Pulmonary artery endothelial cell (primary cell): Measurements from ENCODE around the gene SAMD10. TPM values are rescaled to one million over a fixed set of nuclear protein-coding genes. Genes with fewer than 3 reads are reported as not detected.
"Not testable (repeated sequence)": the region's sequence is repeated elsewhere in the genome, so short reads cannot be mapped to it uniquely, and the experiment has no call there.

Experiments
- DNase-seq: peaks from one replicate; pipeline ENCODE4 v3.0.0-alpha.2; 2011; ENCODE audit warnings: low read depth, low spot score
- total RNA-seq: library from RNA; depleted of rRNA; stranded (reverse); fragments of >200 nt; gene quantifications from 2 replicates; pipeline ENCODE4 v1.2.3, GENCODE V29; 2014

SAMD10 gene
- total RNA-seq, 1 donor from 2014 or later, result 2.5 TPM

DNA sequence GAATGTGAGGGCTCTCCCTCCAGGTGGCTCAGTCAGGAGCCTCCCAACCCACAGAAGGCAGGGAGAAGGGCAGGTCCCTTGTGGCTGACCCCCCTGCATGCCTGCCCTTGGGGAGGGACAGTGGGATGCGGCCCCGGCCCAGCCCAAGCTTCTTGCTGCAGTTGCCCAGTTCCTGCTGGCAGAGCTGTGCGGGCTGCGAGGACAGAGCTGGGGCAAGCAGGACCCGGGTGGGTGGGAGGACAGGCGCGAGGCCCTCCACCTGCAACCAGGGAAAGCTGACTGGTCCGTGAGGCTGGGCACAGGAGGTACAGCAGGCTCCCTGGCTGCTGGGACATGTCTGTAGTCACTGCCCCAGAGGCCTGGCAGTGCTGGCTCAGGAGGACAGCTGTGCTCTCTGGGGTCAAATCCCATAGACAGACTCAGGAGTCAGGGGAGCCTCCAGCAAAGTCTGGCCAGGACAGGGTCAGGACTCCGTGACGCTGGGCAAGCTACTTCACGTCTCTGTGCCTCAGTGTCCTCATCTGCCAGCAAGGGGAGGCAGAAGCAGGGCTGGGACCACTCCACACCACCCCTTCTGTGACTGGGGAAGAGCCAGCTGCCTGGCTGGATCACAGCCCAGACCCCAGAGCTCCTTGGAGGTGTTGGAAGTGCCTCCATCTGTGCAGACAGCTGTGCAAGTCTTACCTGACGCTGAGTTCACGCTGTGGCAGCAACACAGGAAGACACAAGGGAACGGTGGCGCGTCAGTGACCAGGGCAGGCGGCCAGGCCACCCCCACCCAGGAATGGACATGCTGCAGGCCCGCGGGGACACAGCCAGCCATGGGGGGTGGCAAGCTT, 36.3 kb downstream of the SAMD10 start:
- no peak for DNase-seq

- no peak for DNase-seq
Observed at GRCh38 chr20:63942250-63942951, 37.0 kb downstream of the SAMD10 start.

GRCh38 chr20:63941282-63942081, 38.0 kb downstream of the SAMD10 start:
- no peak for DNase-seq

DNA sequence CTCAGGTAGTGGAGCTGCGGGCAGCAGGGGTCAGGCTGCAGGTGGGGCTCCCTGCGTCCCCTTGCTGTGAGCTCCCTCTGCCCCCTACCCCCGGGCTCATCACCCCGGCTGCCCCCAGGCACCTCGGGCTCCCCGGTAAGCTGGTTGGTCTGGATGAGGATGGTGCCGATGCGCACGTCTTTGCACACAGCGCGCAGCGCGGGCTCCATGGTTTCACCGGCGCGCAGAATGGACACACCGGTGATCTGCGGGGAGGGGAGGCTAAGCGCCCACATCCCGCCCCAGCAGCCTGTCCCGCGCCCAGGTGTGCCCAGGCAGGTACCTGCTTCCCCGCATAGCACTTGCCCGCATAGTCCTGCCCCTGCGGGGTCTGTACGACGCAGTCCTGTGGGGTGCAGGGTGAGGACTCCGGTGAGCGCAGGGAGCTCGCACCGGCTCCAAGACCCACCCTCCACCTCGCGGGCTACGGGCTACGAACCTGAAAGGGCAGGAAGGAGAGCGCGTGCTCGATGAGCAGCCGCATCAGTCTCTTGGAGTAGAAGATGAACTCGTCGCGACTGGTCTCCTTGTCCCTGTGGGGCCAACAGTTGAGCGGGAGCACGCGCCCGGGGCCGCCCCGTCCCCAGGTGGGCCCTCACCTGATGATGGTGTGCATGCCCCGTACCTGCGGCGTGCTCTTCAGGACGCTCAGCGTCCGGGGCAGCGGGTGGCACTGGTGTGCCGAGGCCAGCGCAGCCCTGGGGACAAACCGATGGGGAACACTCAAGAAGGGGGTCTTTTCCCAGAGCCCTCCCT, 38.8 kb downstream of the SAMD10 start:
- no peak for DNase-seq

DNA sequence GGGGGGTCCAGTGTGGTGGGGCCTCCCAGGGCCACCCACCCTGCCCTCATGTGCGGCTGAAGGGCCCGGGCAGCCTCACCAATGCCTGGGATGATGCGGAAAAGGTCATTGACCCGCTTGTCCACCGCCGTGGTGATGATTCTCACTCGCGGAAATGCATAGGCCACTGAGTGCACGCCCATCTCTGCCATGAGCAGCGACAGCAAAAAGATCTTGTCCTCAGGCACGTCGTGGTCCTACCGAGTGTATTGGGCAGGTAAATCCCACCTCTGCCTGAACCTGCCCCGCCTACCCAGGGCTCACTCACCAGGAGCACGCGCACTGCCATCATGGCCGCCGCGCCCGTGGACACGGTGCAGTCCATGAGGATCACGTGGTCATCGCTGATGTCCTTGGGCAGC, 39.4 kb downstream of the SAMD10 start:
- DNase-seq, result no peak

GRCh38 chr20:63939061-63939935, 40.1 kb downstream of the SAMD10 start:
- DNase-seq, result no peak

DNA sequence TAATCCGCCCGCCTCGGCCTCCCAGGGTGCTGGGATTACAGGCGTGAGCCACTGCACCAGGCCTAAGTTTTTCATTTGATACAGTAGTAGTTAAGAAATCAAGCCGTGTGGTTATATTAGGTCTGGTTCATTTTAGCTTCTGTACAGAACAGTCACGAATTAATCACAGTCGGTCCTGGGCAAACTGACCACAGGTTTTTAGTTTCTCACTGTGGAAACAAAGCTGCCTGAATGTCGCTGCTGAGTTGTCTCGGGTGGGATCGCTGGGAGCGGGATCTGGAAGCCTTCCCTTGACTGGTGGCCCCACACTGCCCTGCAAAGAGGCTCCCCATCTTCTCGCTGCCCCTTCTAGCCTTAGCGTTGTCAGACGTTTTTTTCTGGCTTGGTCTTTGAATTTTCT, 41.8 kb downstream of the SAMD10 start:
- DNase-seq, result no peak

- DNase-seq, result no peak
Observed at GRCh38 chr20:63935447-63935846, 44.0 kb downstream of the SAMD10 start.

DNA sequence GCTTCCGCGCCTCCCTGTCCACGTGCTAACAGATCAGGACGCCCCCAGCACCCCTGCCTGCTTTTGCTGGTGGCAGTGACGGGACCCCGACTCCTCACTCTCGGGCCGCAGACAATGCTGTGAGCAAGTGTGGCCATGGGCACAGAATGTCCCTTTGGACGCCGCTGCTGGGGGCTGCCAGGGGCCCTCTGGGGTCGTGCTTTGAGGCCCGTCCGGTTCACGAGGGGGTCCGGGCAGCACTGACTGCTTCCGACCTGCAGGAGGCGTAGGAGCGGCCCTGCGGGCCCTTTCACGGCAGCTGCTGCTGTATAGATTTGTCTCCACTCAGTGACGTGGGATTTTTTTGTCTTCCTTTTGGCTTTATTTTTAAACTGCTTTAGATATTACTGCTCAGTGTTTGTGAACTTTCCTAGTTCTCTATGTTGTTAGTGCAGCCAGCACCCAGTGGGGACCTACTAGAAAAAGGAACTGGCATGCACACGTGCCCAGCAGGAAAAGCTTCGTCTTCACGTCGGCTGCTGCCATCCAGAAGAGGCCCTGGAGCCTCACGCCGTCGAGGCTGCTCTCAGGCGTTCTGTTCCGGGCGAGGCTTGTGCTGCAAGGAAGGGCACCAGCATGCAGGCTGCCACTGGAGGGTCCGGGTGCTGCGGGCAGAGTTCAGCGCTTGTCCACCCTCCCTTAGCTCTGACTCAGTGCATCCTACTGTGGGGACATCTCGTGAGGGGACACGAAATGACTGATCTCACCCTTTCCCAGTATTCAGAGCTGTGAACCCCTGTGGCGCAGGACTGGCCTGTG, 45.0 kb downstream of the SAMD10 start:
- no peak for DNase-seq

DNA sequence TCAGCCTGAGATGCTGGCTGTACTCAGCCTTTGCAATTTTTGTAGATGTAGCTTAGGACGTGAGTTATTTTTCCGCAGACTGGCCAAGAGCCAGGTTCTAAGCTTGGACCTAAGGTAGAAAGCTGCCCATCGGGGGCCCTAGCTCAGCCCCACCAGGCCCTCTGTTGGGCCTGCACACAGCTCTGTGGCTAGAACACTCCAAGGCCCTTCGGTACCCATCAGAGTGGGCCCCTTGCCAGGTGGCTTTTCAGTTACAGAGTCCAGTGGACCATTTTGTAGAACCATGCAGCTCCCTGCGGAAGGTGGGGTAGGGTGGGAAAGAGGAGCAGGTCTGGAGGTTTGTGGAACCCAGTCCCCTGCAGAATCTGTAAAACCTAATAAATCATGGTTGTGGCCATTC, 45.8 kb downstream of the SAMD10 start:
- no peak for DNase-seq

DNA sequence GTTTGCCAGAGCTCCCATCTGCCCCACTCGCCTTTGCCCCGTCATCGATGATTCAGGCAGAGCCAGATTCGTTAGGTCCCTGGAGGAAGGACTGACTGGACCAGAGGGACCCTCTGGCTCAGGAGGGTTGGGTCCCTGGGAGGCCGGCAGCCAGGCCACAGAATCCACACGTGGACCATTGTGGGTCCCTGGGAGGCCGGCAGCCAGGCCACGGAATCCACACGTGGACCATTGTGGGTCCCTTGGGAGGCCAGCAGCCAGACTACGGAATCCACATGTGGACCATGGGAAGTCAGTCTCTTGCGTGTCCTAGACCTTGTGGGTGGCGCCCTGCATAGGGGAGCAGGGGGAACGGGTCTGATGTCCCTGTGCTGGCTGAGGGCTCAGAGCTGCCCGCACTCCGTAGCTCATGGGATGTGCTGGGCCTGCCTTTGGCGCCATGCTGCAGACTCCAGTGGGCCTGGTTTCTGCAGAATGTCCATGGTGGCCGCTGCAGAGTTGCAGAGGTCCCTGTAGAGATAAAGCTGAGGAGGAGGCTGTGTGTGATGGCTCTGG, 46.8 kb downstream of the SAMD10 start:
- DNase-seq, result no peak

DNA sequence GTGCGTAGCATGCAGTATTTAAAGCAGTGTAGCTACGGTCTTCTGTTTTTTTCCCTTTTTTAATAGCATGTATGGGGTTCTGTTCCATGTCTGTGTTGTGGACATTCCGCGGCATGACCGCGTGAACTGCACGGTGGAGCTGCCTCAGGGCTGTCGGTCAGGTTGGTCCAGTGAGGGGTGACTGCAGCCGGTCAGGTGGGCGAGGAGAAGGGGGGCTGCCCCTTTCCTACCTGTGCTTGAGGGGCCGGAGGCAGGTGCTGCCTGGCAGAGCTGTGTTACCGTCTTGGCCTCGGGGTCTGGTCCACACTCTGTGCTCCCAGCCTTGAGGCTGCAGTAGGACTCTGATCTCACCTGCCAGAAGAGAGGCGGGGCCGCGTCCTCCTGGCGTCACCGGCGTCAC, 47.7 kb downstream of the SAMD10 start:
- DNase-seq, result no peak

DNA sequence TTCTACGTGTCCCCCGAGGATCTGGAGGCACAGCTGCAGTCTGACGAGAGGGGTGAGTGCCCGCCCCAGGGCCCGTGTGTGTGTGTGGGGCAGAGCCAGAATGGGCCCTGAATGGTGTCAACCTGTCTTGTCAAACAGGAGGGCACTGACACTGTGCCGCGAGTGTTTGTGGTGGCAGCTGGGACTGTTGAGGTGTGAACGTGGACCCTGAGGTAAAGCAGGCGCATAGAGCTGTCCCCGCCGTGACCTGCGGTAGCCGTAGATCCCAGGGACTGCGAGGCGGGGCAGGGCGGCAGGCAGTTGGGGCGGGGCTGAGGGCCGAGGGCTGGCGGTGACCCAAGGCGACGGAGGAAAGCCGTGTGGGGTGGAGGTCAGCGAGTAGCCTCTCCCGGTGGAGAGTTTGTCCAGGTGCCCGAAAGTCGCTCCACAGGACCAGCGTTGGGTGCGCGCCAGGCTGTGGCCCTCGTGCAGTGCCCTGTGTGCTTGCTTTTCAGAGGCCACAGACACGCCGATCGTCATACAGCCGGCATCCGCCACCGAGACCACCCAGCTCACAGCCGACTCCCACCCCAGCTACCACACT, 48.4 kb downstream of the SAMD10 start:
- DNase-seq, result no peak

DNA sequence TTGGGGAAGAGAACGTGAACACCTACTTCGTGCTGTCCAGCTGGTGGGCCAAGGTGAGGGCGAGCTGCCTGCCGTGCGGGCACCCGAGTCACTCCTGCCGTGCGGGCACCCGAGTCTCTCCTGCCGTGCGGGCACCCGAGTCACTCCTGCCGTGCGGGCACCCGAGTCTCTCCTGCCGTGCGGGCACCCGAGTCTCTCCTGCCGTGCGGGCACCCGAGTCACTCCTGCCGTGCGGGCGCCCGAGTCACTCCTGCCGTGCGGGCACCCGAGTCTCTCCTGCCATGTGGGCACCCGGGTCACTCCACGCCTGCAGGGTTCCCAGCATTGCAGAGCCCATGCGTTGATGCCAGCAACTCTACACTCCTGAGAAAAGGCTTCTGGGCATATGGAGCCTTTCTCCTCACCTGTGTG, 50.0 kb downstream of the SAMD10 start:
- DNase-seq, result not testable (repeated sequence)

GRCh38 chr20:63929071-63929470, 50.4 kb downstream of the SAMD10 start:
- DNase-seq, result no peak

- no peak for DNase-seq
Observed at GRCh38 chr20:63926298-63926697, 53.1 kb downstream of the SAMD10 start.

DNA sequence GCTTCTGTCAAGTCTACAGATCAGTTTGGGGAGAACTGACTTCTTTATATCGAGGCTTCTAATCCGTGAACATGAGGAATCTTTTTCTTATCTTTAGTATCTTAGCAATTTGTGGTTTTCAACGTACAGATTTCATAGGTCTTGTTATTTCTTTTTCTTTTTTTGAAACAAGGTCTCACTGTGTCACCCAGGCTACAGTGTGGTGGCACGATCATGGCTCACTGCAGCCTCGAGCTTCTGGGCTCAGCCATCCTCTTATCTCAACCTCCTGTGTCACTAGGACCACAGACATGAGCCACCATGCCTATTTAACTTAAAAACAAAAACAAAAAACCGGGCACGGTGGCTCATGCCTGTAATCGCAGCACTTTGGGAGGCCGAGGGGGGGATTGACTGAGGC, 55.2 kb downstream of the SAMD10 start:
- DNase-seq, result no peak
